Small intestine (tissue), 7 donors: ENCODE results near the gene SLCO4A1. TPM values are rescaled to one million over a fixed set of nuclear protein-coding genes. Genes with fewer than 3 reads are reported as not detected.

Source experiments
- DNase-seq, 2 donors: peaks; one replicate each; pipeline versions ENCODE4 v3.0.0 to v3.0.0-alpha.2; 2013
- FAIRE-seq: peaks from 2 replicates; lab custom pipeline; 2012; peaks lifted over from hg19 to GRCh38; lab: Jason Lieb, UNC
- H3K27ac ChIP-seq, 3 donors: one replicate each; pipeline ENCODE4 v1.5.1; 2013; ENCODE audit warnings: low read length in 2 of 3, mild to moderate bottlenecking in 2 of 3, control low read depth in 1 of 3, inconsistent platforms in 1 of 3, low read depth in 1 of 3, moderate library complexity in 1 of 3
- H3K27me3 ChIP-seq, 3 donors: one replicate each; pipeline ENCODE4 v1.6.1; 2013; ENCODE audit warnings: low read length in 3 of 3, inconsistent platforms in 1 of 3; ENCODE audit not compliant: control insufficient read depth in 3 of 3, insufficient read depth in 3 of 3
- H3K36me3 ChIP-seq, 3 donors: one replicate each; pipeline ENCODE4 v1.6.1; 2013; ENCODE audit warnings: low read length in 3 of 3, inconsistent platforms in 1 of 3, low read depth in 1 of 3, mild to moderate bottlenecking in 1 of 3, moderate library complexity in 1 of 3; ENCODE audit not compliant: control insufficient read depth in 3 of 3, insufficient read depth in 2 of 3
- H3K4me1 ChIP-seq, 3 donors: one replicate each; pipeline ENCODE4 v1.6.1; 2013; ENCODE audit warnings: low read length in 2 of 3, inconsistent platforms in 1 of 3, low read depth in 1 of 3, mild to moderate bottlenecking in 1 of 3, moderate library complexity in 1 of 3; ENCODE audit not compliant: control insufficient read depth in 3 of 3, insufficient read depth in 2 of 3
- H3K4me3 ChIP-seq, 3 donors: one replicate each; pipeline ENCODE4 v1.5.1; 2013; ENCODE audit warnings: low read length in 3 of 3, control low read depth in 1 of 3, inconsistent platforms in 1 of 3, low read depth in 1 of 3, mild to moderate bottlenecking in 1 of 3, moderate library complexity in 1 of 3
- H3K9me3 ChIP-seq, 2 donors: one replicate each; pipeline ENCODE4 v1.6.1; 2013; ENCODE audit warnings: low read depth in 1 of 2, low read length in 1 of 2; ENCODE audit not compliant: control insufficient read depth in 2 of 2, insufficient read depth in 1 of 2
- WGBS, 3 donors: extraction: QIAGEN DNeasy Blood & Tissue Kit; methylation state at CpG; one replicate each; pipeline ENCODE4 v1.1.7; 2013; 5-methylcytosine and 5-hydroxymethylcytosine counted together
- polyA plus RNA-seq, 4 donors: library from polyadenylated mRNA; stranded (reverse) in 3 of 4; unstranded in 1 of 4; fragments of 200-250 nt in 3 of 4; fragments of 120-200 nt in 1 of 4; gene quantifications; one replicate each; pipeline versions ENCODE4 v1.2.1 to v1.2.3, GENCODE V29; 2013
- donor health status: healthy with polysubstance abuse.
- donor health status: control.
- donor health status: control.
- donor health status: Bipolar disorder and iron deficiency.
- donor health status: healthy.

SLCO4A1 gene
- polyA plus RNA-seq, 4 donors = 0.58 to 22.4 (median 3.5) TPM

DNA sequence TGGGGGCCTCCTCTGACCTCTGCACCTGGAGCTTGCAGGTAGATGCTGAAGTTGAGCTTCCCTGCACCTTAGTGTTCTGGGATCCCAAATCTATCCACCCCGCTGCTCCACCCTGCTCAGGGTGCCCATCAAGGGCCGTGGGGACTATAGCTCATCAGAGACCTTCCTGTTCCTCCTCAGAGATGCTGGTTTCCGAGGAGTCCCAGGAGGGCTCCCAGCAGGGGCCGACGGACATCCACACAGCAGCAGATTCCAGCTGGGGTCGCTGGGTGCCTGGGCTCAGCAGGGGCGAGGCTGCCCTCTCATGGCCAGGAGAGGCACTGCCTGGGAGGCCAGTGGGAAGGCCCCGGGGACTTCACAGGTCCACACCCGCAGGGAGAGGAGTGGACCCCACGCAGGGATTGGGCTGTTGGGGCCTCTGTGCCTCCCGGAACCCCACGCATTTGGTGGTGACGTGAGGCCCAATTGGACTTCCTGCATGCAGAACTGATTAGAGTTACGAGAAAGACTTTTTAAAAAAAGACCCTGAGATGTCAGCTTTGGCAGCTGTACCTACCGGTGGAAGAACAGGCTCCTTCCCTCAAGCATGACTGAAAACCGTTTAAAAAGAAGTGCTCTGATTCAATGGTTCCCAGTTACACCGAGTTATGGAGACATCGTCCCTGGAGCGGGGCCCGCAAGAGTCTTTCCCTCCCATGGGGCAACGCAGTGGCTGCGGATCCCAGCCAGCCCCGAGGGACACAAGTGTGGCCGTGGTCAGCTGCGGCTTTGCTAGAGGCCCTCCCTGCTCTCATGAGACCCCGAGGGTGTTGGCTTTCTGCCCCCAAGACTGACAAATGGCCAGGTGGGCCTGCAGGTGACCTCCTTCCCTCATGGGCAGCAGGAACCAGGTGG lies 25.3 kb upstream of the SLCO4A1 start:
- Histone ChIP-seq H3K36me3 (no peaks in the 10 kb centered on the region), H3K27me3 (peaks cover 0 to under 1% (median 0%) of the 10 kb centered on the region in 3 donors), H3K9me3 (no peaks in the 10 kb centered on the region), H3K27ac (peak overlapping the region in 1 of 3 donors; percentile 81), H3K4me1 (no peaks in the 10 kb centered on the region), H3K4me3 (no peak overlapping the region)
- FAIRE-seq (no peak), DNase-seq (peak; percentile 63 to 82)
- WGBS, 3 donors = 37 to 40% (median 39%) methylated on average over 25 to 26 of the region's 26 CpGs

DNA sequence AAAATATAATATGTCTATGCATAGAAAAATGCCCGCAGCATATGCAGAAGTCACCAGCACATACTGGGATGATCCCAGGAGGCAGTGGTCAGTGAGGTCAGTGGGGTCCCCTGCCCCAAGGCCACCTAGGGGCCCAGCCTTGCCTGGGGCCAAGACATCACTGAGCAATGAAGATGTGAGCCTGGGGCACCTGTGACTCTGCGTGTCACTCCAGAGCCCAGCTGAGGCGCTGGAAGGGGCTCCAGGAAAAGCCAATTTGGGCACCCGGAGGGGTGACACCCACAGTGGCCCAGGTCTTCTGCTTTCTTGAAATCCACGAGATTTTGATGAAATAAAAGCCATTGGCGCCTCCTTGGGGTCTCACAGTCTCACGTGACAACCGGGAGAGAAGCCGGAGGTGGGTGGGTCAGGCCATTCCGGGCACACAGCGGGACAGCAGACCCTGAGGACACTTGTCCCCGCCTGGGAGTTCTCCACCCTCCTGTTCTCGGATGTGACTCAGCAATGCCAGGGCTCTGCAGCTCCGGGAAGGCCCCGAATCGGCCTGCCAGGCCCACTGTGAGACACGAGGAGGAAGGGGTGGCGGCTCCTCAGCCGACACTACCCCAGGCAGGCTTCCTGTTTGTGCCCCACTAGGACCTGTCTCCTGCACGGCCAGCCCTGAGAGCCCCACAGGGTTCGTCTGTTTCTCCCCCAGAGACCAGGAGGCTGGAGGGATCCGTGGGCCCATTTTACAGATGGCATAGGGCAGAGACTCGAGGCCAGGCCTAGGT lies 24.4 kb upstream of the SLCO4A1 start:
- FAIRE-seq = no peak
- Histone ChIP-seq H3K9me3 (no peaks in the 10 kb centered on the region), H3K27me3 (no peaks in the 10 kb centered on the region), H3K4me3 (no peak overlapping the region), H3K27ac (peak overlapping the region in 1 of 3 donors; percentile 81), H3K4me1 (peaks cover 3 to 4% (median 4%) of the 10 kb centered on the region in 3 donors), H3K36me3 (no peaks in the 10 kb centered on the region)
- WGBS, 3 donors = 67 to 75% (median 72%) methylated on average over 22 to 23 of the region's 23 CpGs
- DNase-seq = no peak

GRCh38 chr20:62618611-62619529 lies 23.4 kb upstream of the SLCO4A1 start:
- H3K4me1 ChIP-seq = peaks cover 9 to 13% (median 12%) of the 10 kb centered on the region in 3 donors
- no peaks in the 10 kb centered on the region for H3K9me3 ChIP-seq
- 71 to 82% (median 72%) methylated on average over 26 of the region's 26 CpGs for WGBS, 3 donors
- no peaks in the 10 kb centered on the region for H3K27me3 ChIP-seq
- FAIRE-seq = no peak
- H3K27ac ChIP-seq = peak overlapping the region in 1 of 3 donors; percentile 81
- H3K36me3 ChIP-seq = no peaks in the 10 kb centered on the region
- no peak overlapping the region for H3K4me3 ChIP-seq
- DNase-seq = no peak

DNA sequence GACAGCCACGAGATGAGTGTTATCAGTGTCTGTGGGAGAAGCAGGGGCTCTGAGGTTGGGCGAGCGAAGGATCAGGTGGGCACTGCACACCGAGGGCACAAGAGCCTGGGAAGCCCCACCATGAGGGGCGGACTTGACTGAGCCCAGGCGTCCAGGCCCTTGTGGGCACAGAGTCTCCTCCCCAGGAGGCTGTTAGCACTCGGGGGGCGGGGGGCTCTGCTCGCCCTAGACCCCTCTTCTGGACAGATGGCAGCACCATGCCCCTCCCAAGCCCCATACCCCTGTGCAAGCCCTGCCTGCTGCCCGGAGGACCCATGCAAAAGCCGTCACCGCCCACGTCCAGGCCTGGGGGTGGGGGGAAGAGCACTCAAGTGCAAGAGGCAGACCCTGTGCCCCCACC lies 21.7 kb upstream of the SLCO4A1 start:
- WGBS, 3 donors = 83 to 95% (median 85%) methylated on average over 9 to 13 of the region's 13 CpGs
- H3K4me1 ChIP-seq = peaks cover 9 to 19% (median 12%) of the 10 kb centered on the region in 3 donors
- no peak for FAIRE-seq

GRCh38 chr20:62621251-62622110 lies 20.8 kb upstream of the SLCO4A1 start:
- H3K4me3 ChIP-seq = no peak overlapping the region
- no peaks in the 10 kb centered on the region for H3K27me3 ChIP-seq
- DNase-seq (no peak), FAIRE-seq (no peak)
- H3K36me3 ChIP-seq = no peaks in the 10 kb centered on the region
- peaks cover 9 to 19% (median 12%) of the 10 kb centered on the region in 3 donors for H3K4me1 ChIP-seq
- no peak overlapping the region for H3K27ac ChIP-seq
- WGBS, 3 donors = 84 to 89% (median 86%) methylated on average over 29 to 34 of the region's 34 CpGs
- H3K9me3 ChIP-seq = no peaks in the 10 kb centered on the region

More for the DNA sequence above, 21.7 kb upstream of the SLCO4A1 start:
- DNase-seq = no peak
- no peak overlapping the region for H3K27ac ChIP-seq
- H3K9me3 ChIP-seq = no peaks in the 10 kb centered on the region
- no peaks in the 10 kb centered on the region for H3K27me3 ChIP-seq
- H3K36me3 ChIP-seq = no peaks in the 10 kb centered on the region
- H3K4me3 ChIP-seq = no peak overlapping the region

GRCh38 chr20:62622178-62622876 lies 20.0 kb upstream of the SLCO4A1 start:
- H3K27ac ChIP-seq = peak overlapping the region; percentile 99 to 100 (median 100)
- no peaks in the 10 kb centered on the region for H3K9me3 ChIP-seq
- H3K27me3 ChIP-seq = no peaks in the 10 kb centered on the region
- no peaks in the 10 kb centered on the region for H3K36me3 ChIP-seq
- H3K4me1 ChIP-seq = peaks cover 9 to 19% (median 12%) of the 10 kb centered on the region in 3 donors
- H3K4me3 ChIP-seq = no peak overlapping the region
- DNase-seq (no peak), FAIRE-seq (no peak)
- 82 to 86% (median 83%) methylated on average over 23 to 25 of the region's 25 CpGs for WGBS, 3 donors
